HG03457 (cell line): ENCODE results near the gene CLDN5.

Experiments
- ATAC-seq: cut with Tn5 transposase; IDR thresholded peaks from one replicate; pipeline ENCODE4 v1.9.1; 2021; ENCODE audit warnings: moderate number of reproducible peaks; ENCODE audit not compliant: unreplicated experiment

CLDN5 gene

DNA sequence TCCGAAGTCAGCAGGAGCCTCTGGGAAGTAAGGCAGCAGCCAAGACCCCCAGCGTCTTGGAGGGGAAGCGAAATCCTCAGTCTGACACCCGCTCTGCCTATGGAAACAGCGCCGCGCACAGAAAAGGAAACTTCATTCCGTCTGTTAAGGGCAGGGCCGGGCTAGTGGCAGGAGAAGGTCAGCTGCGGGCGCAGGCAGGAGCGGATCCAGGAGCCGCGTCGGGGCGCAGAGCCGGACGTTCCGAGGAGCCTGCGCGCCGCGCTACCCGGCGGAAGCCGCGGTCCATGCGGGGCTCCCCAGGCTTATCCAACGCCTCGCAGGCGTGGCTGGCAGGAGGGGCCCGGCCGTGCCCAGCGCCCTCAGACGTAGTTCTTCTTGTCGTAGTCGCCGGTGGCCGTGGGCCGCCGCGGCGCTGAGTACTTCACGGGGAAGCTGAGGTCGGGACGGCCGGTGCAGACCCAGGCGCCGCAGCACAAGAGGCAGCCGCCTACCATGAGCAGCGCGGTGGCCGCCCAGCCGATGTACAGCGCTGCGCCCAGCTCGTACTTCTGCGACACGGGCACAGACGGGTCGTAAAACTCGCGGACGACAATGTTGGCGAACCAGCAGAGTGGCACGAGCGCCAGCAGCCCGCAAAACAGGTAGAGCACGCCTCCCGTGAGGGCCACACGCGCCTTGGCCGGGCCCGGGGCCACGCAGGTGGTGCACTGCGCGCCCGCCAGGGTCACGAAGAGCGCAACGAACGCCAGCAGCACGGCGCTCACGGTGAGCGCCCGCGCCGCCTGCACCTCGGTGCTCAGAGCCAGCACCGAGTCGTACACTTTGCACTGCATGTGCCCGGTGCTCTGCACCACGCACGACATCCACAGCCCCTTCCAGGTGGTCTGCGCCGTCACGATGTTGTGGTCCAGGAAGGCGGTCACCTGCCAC, 705 bp downstream of the CLDN5 start:
- no peak for ATAC-seq

DNA sequence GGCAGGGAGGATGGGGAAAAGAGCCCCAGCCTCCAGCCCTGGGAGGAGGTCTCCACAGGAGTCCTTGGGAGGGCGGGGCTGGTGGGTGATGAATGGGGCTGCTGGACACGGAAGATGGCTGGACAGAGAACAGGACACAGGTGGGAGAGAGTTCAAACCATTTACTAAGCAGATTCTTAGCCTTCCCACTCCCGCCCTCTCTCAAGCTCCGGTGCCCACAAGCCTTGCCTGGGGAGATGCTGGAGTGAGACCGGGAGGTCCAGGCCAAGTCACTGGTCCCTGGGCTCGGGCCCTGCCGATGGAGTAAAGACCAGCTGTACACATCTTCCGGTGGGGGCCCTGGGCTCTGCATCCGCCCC, 1.4 kb downstream of the CLDN5 start:
- ATAC-seq = no peak

GRCh38 chr22:19522190-19522880, 1.9 kb downstream of the CLDN5 start:
- no peak for ATAC-seq

GRCh38 chr22:19520566-19521305, 3.5 kb downstream of the CLDN5 start:
- ATAC-seq = no peak

DNA sequence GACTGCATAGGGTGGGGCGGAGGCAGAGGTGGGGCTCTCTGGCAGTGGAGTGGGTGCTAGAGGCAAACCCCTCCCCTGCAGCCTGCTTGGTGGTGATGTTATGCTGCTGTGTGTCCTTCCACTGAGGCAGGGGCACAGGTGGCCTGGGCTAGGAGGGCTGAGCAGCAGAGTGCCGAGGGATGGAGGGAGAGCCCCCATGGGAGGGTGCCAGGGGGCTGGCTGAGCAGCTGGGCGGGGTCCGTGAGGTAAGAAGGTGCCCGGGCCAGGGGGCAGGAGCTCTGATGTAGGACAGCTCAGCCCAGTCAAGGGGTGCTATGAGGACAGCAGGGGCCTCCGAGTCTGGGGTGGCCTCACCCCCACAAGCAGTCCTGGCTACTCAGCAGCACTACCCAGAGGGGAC, 4.2 kb downstream of the CLDN5 start:
- no peak for ATAC-seq

- ATAC-seq = no peak
Measured at GRCh38 chr22:19519041-19519926, 4.9 kb downstream of the CLDN5 start.

DNA sequence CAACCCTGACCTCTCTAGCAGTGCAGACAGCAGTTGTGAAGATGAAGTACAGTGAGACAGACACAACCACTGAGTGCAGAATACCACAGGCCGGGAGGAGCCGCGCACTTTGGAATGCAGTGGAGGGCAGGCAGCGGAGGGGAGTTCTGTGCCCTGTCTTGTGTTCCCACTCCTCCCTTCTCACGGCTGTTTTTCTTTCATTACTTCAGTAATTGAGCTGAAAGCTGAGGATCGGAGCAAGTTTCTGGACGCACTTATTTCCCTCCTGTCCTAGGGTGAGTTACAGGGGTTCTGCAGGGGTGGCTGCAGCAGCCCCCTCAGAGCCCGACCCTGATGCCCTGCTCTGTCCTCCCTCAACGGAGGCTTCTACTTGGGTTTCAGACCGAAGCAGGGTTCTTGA, 5.6 kb downstream of the CLDN5 start:
- no peak for ATAC-seq

- no peak for ATAC-seq
Measured at GRCh38 chr22:19517919-19518611, 6.1 kb downstream of the CLDN5 start.

DNA sequence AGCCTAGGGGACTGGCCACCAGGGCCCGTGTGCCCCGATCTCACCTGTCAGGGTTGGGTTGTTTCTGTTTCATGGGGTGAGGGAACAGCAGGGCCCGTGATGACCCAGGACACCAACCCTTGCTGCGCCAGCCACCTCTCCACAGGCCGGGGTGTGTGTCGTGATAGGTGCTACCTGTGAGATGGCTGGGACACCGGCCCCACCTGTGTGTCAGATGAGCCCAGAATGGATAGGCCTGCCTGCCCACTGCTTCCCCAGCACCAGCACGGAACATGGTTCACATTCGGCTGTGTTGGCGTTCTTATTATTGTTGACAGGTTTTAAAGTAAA, 7.1 kb downstream of the CLDN5 start:
- ATAC-seq = no peak

GRCh38 chr22:19516378-19517170, 7.6 kb downstream of the CLDN5 start:
- no peak for ATAC-seq

GRCh38 chr22:19515654-19516377, 8.4 kb downstream of the CLDN5 start:
- ATAC-seq = no peak

GRCh38 chr22:19514831-19515565, 9.2 kb downstream of the CLDN5 start:
- ATAC-seq = no peak

DNA sequence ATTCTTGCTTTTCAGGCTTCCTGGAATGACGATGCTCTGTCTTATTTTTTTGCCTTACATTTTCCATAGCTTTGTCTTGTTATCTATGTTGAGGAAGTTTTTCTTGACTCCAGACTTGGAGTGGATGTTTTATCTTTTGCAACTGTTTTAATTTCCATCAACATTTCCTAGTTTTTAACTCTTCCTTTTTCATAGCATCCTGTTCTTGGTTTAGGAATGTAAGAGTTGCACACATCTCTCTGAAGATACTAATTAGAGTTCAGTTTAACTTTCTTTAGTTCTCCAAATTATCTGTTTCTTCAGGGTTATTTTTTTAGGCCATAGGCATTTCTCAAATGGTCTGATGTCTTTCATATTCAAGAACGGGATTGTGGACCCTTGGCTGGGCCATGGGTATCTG, 10.4 kb downstream of the CLDN5 start:
- no peak for ATAC-seq

GRCh38 chr22:19510919-19511341, 13.3 kb downstream of the CLDN5 start:
- ATAC-seq = no peak

DNA sequence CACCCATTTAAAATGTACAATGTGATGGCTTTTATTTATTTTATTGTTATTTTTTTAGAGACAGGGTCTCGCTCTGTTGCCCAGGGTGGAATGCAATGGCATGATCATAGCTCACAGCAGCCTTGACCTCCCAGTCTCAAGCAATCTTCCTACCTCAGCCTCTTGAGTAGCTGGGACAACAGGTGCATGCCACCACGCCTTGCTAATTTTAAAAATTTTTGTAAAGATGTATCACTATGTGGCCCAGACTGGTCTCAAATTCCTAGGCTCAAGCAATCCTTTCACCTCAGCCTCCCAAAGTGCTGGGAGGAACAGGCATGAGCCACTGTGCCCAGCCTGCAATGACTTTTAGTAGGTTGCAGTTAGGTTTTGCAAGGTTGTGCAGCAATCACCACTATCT, 14.3 kb downstream of the CLDN5 start:
- ATAC-seq = no peak

- no peak for ATAC-seq
Measured at GRCh38 chr22:19509191-19509590, 15.0 kb downstream of the CLDN5 start.

DNA sequence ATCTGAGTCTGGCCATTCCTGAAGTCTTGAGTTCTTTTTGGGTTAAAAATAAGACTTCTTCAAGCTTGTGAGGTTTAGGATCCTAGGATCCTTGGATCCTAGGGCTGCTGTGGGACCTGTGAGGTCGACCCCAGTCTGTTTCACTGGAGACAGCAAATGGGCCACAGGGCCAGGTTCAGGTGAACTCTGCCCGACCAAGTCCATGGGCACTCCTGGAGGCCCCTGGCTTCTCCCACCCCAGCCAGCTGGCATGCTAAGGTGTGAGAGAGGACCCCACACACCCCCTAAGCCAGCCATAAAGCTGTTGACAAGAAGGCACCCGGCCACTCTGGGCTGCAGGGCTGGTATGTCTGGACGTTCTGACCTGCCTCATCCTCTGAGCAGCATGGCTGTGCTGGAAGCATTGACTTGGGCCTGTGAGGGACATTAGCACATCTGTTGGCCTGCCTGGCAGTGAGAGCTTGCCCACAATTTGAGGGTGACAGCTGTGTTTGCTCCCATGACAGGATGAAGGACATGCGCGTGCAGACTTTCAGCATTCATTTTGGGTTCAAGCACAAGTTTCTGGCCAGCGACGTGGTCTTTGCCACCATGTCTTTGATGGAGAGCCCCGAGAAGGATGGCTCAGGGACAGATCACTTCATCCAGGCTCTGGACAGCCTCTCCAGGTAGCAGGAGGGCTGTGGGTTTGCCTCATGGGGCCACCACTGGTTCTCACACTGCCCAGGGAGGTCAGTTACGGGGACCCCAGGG, 16.0 kb downstream of the CLDN5 start:
- no peak for ATAC-seq
